ENCODE measurements around the gene AP5B1. TPM values are rescaled to one million over a fixed set of nuclear protein-coding genes. Genes with fewer than 3 reads are reported as not detected.

The AP5B1 gene
- total and polyA plus RNA-seq, 9 of the 15 experiments (the other 6 are each of a cell fraction or from before 2014, with no cell fraction given) = 0.51 to 24.2 (median 5.1) TPM

- TF ChIP-seq ZNF224 (CRISPR knock-in tag; IDR thresholded peaks at IDR 0.05) (no peak; the same call in 1 of the 2 replicates), RBM17 (IDR thresholded peaks at IDR 0.05; ENCODE audit: borderline replicate concordance, low read depth, low read length) (no peak), IRF1 (CRISPR knock-in tag; IDR thresholded peaks at IDR 0.05; ENCODE audit: borderline replicate concordance) (no peak), ARID1B (IDR thresholded peaks at IDR 0.05) (no peak; the same call in 1 of the 2 replicates), MXD1 (CRISPR knock-in tag; IDR thresholded peaks at IDR 0.05; ENCODE audit: borderline replicate concordance, poor library complexity, severe bottlenecking) (no peak), RB1 (IDR thresholded peaks at IDR 0.05; ENCODE audit: low read depth) (peak; percentile 98), SETDB1 (IDR thresholded peaks at IDR 0.05; ENCODE audit: low read length) (no peak), PHB (CRISPR knock-in tag; IDR thresholded peaks at IDR 0.05) (no peak), RUNX1 (IDR thresholded peaks at IDR 0.05; ENCODE audit: low read depth) (no peak), SIRT6 (IDR thresholded peaks at IDR 0.05; ENCODE audit: low read depth, low read length) (no peak), ARID4B (CRISPR knock-in tag; IDR thresholded peaks at IDR 0.05) (peak; percentile 86), CREM (IDR thresholded peaks at IDR 0.05; ENCODE audit: low read depth) (peak; percentile 57), ZKSCAN8 (CRISPR knock-in tag; IDR thresholded peaks at IDR 0.05) (no peak), IFI16 (CRISPR knock-in tag; IDR thresholded peaks at IDR 0.05) (no peak), CBFB (CRISPR knock-in tag; IDR thresholded peaks at IDR 0.05) (peak; percentile 70; the same call in 1 of the 2 replicates), STAG1 (CRISPR knock-in tag; IDR thresholded peaks at IDR 0.05; ENCODE audit: borderline replicate concordance) (no peak), PTRF (tag; IDR thresholded peaks at IDR 0.05) (no peak), SMARCE1 (IDR thresholded peaks at IDR 0.05) (no peak), ADNP (tag; IDR thresholded peaks at IDR 0.05) (peak; percentile 40; the same call in 1 of the 2 replicates), CTCF (IDR thresholded peaks at IDR 0.05 in 2 of 3, conservative IDR thresholded peaks at IDR 0.05 in 1 of 3; ENCODE audit: insufficient read depth in 2 of 3, low read depth in 1 of 3, low read length in 3 of 3) (peak; percentile 96 to 100 (median 99)), RHOXF2B (CRISPR knock-in tag; conservative IDR thresholded peaks at IDR 0.05) (no peak), SMAD2 (IDR thresholded peaks at IDR 0.05; ENCODE audit: low read depth, low read length) (no peak)
Measured at GRCh38 chr11:65779919-65780769, 632 bp downstream of the AP5B1 start (continued).
